K562 (cell line): ENCODE measurements around the gene TTC19.

Source experiments
- ELF1 ChIP-seq: fragments of 200-800 bp; sonication (Bioruptor generic); IDR thresholded peaks from 2 replicates; pipeline ENCODE4 v1.6.1; 2016; ENCODE audit warnings: missing genetic modification characterization, missing compliant biosample characterization
- HDAC1 ChIP-seq, 2 experiments: fragments of 450-650 bp; IDR thresholded peaks; 2 replicates each; pipeline ENCODE4 v1.6.1; 2016 to 2017; ENCODE audit warnings: inconsistent platforms in 1 of 2, mild to moderate bottlenecking in 1 of 2, moderate library complexity in 1 of 2
- MTF1 ChIP-seq: fragments of 250-450 bp; sonication (Bioruptor Pico); IDR thresholded peaks from 2 replicates; pipeline ENCODE4 v1.9.0; 2021; ENCODE audit warnings: moderate library complexity, mild to moderate bottlenecking, inconsistent platforms, borderline replicate concordance
- NR1H2 ChIP-seq: sonication (generic); formaldehyde crosslinking; IDR thresholded peaks from 2 replicates; pipeline ENCODE4 v1.4.0; 2020; ENCODE audit warnings: mild to moderate bottlenecking, missing genetic modification reagents
- POLR2A ChIP-seq: fragments of 450-650 bp; conservative IDR thresholded peaks from 2 replicates; pipeline ENCODE4 v1.6.1; 2016
- TF ChIP-seq, protein P1 (sequence below): fragments of 450-650 bp; IDR thresholded peaks from 2 replicates; pipeline ENCODE4 v1.6.1; 2016; ENCODE audit warnings: low read depth
- TF ChIP-seq, protein P2 (sequence below): fragments of 450-650 bp; IDR thresholded peaks from 2 replicates; pipeline ENCODE4 v1.7.1; 2018; ENCODE audit warnings: mild to moderate bottlenecking, low read depth; ENCODE audit not compliant: partially characterized antibody
- TF ChIP-seq, protein P3 (sequence below): fragments of 450-650 bp; IDR thresholded peaks from 2 replicates; pipeline ENCODE4 v1.6.1; 2016; ENCODE audit warnings: missing biosample characterization, missing genetic modification characterization

DNA sequence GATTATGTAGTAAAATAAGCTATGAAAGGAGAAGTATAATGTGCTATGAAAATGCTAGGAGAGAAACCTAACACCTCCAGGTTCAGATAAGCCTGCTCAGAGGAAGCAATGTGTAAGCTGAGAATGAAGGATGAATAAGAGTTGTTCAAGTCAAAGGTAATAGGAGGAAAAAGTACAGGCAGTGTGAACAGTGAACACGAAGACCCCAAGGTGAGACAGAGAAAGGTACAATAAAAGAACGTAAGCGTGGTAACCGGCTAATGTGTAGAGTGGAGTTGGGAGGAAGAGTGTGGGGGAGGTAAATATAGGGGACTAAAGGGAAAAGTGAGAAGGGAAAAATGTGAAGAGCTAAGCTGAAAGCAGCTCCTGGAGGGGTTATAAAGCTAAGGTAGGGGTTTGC lies 74.2 kb downstream of the TTC19 start:
- TF ChIP-seq HDAC1 (IDR thresholded peaks at IDR 0.05) (no peak), POLR2A (no peak), ELF1 (tag) (no peak), NR1H2 (CRISPR knock-in tag) (no peak), MTF1 (CRISPR knock-in tag) (no peak)
- TF ChIP-seq, protein P1, sequence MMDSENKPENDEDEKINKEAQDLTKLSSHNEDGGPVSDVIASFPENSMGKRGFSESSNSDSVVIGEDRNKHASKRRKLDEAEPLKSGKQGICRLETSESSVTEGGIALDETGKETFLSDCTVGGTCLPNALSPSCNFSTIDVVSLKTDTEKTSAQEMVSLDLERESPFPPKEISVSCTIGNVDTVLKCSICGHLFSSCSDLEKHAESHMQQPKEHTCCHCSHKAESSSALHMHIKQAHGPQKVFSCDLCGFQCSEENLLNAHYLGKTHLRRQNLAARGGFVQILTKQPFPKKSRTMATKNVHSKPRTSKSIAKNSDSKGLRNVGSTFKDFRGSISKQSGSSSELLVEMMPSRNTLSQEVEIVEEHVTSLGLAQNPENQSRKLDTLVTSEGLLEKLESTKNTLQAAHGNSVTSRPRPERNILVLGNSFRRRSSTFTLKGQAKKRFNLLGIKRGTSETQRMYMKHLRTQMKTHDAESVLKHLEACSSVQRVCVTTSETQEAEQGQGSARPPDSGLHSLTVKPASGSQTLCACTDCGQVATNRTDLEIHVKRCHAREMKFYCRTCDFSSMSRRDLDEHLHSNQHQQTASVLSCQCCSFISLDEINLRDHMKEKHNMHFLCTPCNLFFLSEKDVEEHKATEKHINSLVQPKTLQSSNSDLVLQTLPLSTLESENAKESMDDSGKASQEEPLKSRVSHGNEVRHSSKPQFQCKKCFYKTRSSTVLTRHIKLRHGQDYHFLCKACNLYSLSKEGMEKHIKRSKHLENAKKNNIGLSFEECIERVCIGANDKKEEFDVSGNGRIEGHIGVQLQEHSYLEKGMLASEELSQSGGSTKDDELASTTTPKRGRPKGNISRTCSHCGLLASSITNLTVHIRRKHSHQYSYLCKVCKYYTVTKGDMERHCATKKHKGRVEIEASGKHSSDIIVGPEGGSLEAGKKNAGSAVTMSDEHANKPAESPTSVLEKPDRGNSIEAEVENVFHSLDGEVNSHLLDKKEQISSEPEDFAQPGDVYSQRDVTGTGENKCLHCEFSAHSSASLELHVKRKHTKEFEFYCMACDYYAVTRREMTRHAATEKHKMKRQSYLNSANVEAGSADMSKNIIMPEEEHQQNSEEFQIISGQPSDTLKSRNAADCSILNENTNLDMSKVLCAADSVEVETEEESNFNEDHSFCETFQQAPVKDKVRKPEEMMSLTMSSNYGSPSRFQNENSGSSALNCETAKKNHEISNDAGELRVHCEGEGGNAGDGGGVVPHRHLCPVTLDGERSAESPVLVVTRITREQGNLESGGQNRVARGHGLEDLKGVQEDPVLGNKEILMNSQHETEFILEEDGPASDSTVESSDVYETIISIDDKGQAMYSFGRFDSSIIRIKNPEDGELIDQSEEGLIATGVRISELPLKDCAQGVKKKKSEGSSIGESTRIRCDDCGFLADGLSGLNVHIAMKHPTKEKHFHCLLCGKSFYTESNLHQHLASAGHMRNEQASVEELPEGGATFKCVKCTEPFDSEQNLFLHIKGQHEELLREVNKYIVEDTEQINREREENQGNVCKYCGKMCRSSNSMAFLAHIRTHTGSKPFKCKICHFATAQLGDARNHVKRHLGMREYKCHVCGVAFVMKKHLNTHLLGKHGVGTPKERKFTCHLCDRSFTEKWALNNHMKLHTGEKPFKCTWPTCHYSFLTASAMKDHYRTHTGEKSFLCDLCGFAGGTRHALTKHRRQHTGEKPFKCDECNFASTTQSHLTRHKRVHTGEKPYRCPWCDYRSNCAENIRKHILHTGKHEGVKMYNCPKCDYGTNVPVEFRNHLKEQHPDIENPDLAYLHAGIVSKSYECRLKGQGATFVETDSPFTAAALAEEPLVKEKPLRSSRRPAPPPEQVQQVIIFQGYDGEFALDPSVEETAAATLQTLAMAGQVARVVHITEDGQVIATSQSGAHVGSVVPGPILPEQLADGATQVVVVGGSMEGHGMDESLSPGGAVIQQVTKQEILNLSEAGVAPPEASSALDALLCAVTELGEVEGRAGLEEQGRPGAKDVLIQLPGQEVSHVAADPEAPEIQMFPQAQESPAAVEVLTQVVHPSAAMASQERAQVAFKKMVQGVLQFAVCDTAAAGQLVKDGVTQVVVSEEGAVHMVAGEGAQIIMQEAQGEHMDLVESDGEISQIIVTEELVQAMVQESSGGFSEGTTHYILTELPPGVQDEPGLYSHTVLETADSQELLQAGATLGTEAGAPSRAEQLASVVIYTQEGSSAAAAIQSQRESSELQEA: no peak
- TF ChIP-seq, protein P2, sequence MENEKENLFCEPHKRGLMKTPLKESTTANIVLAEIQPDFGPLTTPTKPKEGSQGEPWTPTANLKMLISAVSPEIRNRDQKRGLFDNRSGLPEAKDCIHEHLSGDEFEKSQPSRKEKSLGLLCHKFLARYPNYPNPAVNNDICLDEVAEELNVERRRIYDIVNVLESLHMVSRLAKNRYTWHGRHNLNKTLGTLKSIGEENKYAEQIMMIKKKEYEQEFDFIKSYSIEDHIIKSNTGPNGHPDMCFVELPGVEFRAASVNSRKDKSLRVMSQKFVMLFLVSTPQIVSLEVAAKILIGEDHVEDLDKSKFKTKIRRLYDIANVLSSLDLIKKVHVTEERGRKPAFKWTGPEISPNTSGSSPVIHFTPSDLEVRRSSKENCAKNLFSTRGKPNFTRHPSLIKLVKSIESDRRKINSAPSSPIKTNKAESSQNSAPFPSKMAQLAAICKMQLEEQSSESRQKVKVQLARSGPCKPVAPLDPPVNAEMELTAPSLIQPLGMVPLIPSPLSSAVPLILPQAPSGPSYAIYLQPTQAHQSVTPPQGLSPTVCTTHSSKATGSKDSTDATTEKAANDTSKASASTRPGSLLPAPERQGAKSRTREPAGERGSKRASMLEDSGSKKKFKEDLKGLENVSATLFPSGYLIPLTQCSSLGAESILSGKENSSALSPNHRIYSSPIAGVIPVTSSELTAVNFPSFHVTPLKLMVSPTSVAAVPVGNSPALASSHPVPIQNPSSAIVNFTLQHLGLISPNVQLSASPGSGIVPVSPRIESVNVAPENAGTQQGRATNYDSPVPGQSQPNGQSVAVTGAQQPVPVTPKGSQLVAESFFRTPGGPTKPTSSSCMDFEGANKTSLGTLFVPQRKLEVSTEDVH: no peak
- TF ChIP-seq, protein P3, sequence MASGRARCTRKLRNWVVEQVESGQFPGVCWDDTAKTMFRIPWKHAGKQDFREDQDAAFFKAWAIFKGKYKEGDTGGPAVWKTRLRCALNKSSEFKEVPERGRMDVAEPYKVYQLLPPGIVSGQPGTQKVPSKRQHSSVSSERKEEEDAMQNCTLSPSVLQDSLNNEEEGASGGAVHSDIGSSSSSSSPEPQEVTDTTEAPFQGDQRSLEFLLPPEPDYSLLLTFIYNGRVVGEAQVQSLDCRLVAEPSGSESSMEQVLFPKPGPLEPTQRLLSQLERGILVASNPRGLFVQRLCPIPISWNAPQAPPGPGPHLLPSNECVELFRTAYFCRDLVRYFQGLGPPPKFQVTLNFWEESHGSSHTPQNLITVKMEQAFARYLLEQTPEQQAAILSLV (tag): no peak
